ENCODE data around the gene NCOA4.
A peak's percentile ranks its signal among the peaks of the same experiment; 100 is the strongest.
"Not testable (repeated sequence)": the region's sequence is repeated elsewhere in the genome, so short reads cannot be mapped to it uniquely, and the experiment has no call there.

The NCOA4 gene

GRCh38 chr10:46019569-46020343 is 10.7 kb downstream of the NCOA4 start:
- peak; percentile 58 for DNase-seq (ENCODE audit: low spot score)

GRCh38 chr10:46019177-46019528 is 11.3 kb downstream of the NCOA4 start:
- DNase-seq (ENCODE audit: low spot score) = no peak

DNA sequence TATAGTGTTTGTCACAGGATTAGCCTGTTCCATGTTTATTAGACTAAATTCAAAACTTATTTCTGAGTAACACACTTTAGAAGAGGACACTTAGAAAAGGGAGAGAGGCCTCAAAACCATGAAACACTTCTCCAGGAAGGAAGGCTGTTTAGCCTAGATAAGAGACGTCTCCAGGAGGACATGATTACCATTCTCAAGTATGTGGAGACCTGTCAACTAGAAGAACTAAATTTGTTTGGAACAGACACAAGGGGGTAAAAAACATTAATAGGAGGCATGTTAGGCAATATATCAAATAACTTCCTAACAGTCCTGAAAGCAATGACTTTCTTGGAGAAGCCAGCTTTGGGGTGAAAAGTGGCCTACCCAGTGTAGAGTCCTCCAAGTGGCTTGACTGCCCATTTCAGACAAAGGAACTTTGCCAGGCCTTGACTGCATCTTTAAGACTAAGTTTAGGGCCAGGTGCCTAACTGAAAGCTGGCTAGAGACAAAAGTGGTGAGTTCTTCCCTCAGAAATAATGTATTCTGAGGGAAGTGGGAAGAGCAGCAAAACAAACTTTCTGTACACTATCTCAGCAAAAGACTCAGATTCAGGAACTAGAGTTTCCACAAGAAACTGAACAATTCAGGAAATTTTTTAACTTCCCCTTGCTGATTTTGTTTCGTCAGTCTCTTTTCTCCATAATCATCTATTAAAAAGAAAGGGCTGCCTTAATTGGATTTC is 11.8 kb downstream of the NCOA4 start:
- DNase-seq (ENCODE audit: low spot score) = no peak

DNA sequence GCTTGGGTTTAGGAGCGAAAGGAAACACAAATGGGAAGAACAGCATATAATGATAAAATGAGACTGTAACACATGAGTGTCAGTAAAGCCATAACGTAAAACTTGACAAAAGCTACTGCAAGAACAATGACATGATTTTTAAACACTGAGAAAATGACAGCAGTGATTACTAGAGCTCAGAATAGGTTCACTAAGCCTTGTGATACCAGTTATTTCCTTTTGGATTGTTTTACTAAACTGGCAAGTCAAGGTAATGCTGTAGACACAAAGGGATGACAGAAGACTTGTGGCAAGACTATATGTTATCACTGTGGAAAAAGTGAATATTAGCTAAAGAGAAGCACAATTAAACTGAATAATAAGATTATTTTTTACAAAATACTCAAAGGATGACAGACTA is 12.7 kb downstream of the NCOA4 start:
- no peak for DNase-seq (ENCODE audit: low spot score)

GRCh38 chr10:46016811-46017210 is 13.6 kb downstream of the NCOA4 start:
- DNase-seq (ENCODE audit: low spot score) = no peak

DNA sequence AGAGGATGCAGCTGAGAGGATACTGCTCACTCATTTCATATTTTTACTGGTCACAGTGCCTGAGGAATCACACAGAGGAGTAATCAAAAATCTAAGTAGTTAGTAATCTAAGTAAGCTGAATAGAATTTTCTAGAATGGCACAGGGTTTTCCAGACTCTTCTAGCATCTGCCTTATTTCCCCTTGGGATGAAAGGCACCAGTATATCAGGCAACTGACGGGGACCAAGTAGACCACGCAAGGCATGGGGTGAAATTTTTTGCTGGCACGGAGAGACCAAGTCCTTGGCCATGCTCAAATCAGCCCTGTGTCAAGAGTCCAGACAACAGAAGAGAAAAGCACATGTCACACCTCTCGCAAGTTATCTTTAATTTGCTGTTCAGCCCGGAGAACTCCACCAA is 14.2 kb downstream of the NCOA4 start:
- DNase-seq (ENCODE audit: low spot score) = no peak

GRCh38 chr10:46014683-46015405 is 15.6 kb downstream of the NCOA4 start:
- DNase-seq (ENCODE audit: low spot score) = no peak

DNA sequence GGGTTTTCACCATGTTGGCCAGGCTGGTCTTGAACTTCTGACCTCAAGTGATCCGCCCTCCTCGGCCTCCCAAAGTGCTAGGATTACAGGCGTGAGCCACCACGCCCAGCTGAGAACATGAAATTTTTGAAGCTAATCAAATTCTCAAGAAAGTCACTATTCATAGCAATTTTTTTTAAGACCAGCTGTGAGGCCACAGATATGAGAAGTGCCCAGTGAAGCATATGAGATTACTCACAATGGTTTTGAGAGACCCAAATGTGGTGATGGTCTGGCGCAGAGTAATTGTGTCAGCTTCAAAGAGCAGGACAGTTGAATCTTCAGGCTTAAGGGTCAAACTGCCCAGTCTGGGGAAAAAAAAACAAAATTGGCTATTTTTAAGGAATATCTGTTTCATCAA is 16.2 kb downstream of the NCOA4 start:
- DNase-seq (ENCODE audit: low spot score) = no peak

GRCh38 chr10:46012746-46013145 is 17.7 kb downstream of the NCOA4 start:
- DNase-seq (ENCODE audit: low spot score) = no peak

DNA sequence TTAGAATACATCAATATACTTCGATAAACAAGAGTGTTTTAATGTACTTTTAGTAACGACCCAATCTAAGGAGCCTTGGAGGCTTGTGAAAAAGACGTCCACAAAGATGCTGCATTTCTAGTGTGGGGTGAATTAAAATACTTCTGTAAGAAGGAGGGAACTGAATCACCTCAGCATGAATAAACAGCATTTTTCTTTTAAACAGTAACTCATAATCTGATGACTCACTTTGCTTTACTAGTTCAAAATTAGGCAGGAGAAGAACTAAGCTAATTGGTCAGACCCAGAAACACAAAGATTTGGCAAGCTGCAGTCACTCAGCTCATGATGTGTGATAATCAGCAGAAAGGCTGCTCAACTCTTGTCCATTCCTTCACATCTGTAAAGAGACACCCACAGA is 24.2 kb downstream of the NCOA4 start:
- no peak for DNase-seq (ENCODE audit: low spot score)

GRCh38 chr10:46005383-46005782 is 25.0 kb downstream of the NCOA4 start:
- DNase-seq (ENCODE audit: low spot score) = no peak

DNA sequence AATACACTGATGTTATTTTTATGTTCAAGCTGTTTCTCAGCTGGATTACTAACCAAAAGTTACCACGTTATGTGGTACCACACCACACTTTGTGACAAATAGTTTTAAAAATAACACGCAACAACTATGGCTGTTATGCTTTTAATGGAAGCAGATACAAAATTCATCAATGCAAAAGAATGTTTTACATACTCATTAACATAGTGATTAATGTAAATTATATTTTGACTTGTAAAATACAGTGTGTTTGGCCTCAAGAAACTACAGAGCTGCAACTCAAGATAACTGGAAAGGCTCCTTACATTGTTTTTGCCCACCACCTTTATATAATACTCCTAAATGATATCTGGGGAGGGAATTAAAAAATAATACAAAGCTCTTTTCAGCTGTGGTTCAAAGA is 25.5 kb downstream of the NCOA4 start:
- no peak for DNase-seq (ENCODE audit: low spot score)

DNA sequence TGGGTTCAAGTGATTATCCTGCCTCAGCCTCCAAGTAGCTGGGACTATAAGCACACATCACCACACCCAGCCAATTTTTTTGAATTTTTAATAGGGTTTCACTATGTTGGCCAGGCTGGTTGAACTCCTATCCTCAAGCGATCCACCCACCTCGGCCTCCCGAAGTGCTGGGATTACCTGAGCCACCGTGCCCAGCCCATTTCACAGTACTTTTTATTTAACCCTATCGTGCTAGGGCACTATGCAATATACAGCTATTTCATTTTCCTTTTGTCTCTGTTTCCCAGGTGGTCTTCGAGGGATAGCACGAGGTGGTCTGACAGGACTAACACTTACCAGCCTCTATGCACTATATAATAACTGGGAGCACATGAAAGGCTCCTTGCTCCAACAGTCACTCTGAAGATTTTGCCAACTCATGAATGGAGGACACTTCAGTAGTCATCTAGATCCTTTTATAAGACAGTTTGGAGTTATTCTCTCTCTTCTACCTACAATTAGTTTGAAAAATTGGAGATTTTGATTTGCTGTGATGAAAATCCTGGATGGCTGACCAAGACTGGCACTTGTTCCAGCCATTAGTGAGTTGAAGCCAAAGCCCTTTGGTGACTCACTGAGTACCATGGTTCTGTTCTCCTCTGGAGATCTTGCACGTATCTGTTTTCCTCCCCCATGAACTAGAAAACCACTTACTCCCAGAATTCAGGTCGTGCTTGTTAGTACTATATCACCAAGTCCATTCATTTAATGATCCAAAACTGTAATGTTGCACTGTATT is 27.3 kb downstream of the NCOA4 start:
- no peak for DNase-seq (ENCODE audit: low spot score)

GRCh38 chr10:46002189-46002687 is 28.2 kb downstream of the NCOA4 start:
- DNase-seq (ENCODE audit: low spot score) = not testable (repeated sequence)

DNA sequence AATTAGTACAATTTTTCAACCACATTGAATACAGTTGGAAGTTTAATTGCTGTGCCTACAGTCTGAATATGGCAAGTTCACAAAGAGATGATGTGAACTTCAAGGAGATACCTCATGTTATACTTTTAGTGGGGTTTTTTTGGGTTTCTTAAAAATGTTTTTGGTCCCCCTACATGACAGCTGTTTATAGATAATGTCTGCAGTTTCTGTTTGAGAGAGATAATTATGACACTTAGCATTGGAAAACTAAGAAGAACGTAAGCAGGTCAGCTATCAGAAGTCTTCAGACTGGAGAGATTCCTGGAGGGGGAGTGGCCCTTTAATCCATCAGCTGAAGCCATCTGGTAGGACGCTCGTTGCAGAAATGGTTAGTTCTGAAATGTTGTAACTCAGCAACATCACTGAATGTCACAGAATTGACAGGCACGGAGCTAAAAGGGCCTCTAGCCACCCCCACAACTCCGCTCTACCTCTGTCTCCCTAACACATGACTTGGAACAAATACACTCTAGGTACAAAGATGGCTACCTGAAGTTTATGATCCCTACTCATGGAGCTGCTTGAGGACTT is 29.2 kb downstream of the NCOA4 start:
- no peak for DNase-seq (ENCODE audit: low spot score)

- no peak for DNase-seq (ENCODE audit: low spot score)
Observed at GRCh38 chr10:46000538-46000937, 29.9 kb downstream of the NCOA4 start.

GRCh38 chr10:45999955-46000354 is 30.5 kb downstream of the NCOA4 start:
- DNase-seq (ENCODE audit: low spot score) = not testable (repeated sequence)

GRCh38 chr10:45997994-45998763 is 32.2 kb downstream of the NCOA4 start:
- no peak for DNase-seq (ENCODE audit: low spot score)

DNA sequence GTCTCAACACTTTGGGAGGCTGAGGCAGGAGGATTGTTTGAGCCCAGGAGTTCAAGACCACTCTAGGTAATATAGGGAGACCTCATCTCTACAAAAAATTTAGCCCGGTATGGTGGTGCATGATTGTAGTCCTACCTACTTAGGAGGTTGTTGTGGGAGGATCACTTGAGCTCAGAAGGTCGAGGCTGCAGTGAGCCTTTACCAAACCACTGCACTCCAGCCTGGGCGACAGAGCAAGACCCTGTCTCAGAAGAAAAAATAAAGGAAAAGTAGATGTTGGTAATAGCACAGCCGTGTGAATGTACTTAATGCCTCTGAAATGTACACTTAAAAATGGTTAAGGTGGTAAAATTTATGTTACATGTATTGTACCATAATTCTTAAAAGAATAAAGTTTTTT is 32.9 kb downstream of the NCOA4 start:
- DNase-seq (ENCODE audit: low spot score) = no peak

DNA sequence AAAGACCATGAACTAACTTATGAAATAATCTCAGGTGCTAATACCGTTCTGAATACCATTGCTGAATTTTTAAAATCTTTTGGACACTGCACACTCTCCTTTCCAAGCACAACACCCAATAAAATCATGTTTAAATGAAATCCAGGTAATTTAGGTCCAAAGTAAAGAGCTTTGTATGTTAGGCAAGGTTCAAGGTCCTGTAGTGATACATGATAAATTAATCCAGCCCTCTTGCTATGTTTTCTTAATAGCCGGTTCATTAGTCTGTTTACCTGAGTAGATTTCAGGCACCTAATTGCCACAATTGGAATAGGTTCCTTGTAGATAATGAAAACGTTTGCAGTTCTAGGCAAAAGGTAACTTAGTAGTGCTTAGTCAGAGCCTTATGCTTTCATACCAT is 44.8 kb downstream of the NCOA4 start:
- DNase-seq (ENCODE audit: low spot score) = not testable (repeated sequence)

DNA sequence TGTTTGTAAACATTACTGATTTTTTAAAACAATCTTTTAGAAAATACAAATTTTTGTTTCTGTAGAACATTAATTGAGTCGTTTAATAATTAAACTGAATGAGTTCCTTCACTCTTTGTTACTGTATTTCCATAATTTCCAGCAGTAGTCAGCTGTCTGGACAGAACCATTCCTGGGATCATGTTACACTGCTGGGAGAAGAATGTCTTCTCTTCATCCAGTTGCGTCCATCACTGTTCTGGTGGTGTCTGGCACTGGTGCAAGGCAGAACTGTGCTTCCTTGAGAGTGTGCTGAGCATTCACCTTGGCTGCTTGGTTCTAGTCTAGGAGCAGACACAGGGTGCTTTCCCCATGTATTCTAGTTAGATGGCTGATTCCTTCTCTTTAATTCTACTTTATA is 46.0 kb downstream of the NCOA4 start:
- not testable (repeated sequence) for DNase-seq (ENCODE audit: low spot score)

Data from NAMALWA (cell line).